Osteocyte (in vitro differentiated cells): ENCODE measurements around the gene SHISA4. TPM values are rescaled to one million over a fixed set of nuclear protein-coding genes. Genes with fewer than 3 reads are reported as not detected.

Source experiments
- DNase-seq: peaks from one replicate; pipeline ENCODE4 v3.0.0; 2021; ENCODE audit warnings: mixed read lengths; ENCODE audit not compliant: unreplicated experiment; ENCODE audit errors: extremely low spot score
- H3K27ac Mint-ChIP-seq: one replicate; pipeline ENCODE4 v1.8.0; 2021; ENCODE audit warnings: mild to moderate bottlenecking, mixed read lengths; ENCODE audit not compliant: unreplicated experiment
- H3K27me3 Mint-ChIP-seq: one replicate; pipeline ENCODE4 v1.8.0; 2021; ENCODE audit warnings: mixed read lengths; ENCODE audit not compliant: unreplicated experiment
- H3K36me3 Mint-ChIP-seq: one replicate; pipeline ENCODE4 v1.8.0; 2021; ENCODE audit warnings: mixed read lengths; ENCODE audit not compliant: unreplicated experiment
- H3K4me1 Mint-ChIP-seq: one replicate; pipeline ENCODE4 v1.8.0; 2021; ENCODE audit warnings: mixed read lengths; ENCODE audit not compliant: unreplicated experiment
- H3K4me3 Mint-ChIP-seq: one replicate; pipeline ENCODE4 v1.8.0; 2021; ENCODE audit warnings: mild to moderate bottlenecking, moderate library complexity, mixed read lengths; ENCODE audit not compliant: unreplicated experiment
- H3K9me3 Mint-ChIP-seq: one replicate; pipeline ENCODE4 v1.8.0; 2021; ENCODE audit warnings: mixed read lengths; ENCODE audit not compliant: unreplicated experiment
- total RNA-seq: library from RNA; stranded (reverse); gene quantifications from 2 replicates; pipeline ENCODE4 v1.2.1, GENCODE V29; 2021
- TF ChIP-seq, protein P1 (sequence below): fragments of 200-600 bp; sonication (generic); IDR thresholded peaks from 2 replicates; pipeline ENCODE4 v1.5.0; 2021; ENCODE audit warnings: antibody characterized with exemption, mild to moderate bottlenecking, moderate library complexity

SHISA4 gene
- total RNA-seq, 1 donor from 2014 or later = 31.4 TPM

DNA sequence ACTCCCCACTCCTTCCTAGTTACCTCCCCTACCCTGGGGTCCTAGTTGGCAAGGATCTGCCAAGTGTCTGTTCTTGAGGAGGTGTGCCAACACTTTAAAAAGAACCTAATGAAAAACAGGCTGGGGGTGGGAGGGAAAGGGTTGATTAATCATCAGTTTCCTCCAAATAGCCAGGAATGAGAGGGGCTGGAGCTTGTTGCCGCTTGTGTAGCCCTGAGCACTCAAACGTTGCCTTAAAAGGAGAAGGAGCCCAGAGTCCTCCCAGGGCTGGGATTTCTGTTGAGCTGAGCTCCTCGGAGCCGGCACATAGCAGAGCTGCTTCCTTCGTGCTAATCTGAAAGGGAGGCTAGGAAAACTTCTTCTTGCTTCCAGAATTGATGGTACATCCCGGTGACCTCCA lies 15.9 kb downstream of the SHISA4 start:
- Mint-ChIP-seq H3K9me3 (no peaks in the 10 kb centered on the region), H3K4me1 (peaks cover 60% of the 10 kb centered on the region), H3K36me3 (peaks cover 9% of the 10 kb centered on the region), H3K27me3 (no peaks in the 10 kb centered on the region), H3K4me3 (peak overlapping the region; percentile 45), H3K27ac (peak overlapping the region; percentile 98)
- TF ChIP-seq, protein P1, sequence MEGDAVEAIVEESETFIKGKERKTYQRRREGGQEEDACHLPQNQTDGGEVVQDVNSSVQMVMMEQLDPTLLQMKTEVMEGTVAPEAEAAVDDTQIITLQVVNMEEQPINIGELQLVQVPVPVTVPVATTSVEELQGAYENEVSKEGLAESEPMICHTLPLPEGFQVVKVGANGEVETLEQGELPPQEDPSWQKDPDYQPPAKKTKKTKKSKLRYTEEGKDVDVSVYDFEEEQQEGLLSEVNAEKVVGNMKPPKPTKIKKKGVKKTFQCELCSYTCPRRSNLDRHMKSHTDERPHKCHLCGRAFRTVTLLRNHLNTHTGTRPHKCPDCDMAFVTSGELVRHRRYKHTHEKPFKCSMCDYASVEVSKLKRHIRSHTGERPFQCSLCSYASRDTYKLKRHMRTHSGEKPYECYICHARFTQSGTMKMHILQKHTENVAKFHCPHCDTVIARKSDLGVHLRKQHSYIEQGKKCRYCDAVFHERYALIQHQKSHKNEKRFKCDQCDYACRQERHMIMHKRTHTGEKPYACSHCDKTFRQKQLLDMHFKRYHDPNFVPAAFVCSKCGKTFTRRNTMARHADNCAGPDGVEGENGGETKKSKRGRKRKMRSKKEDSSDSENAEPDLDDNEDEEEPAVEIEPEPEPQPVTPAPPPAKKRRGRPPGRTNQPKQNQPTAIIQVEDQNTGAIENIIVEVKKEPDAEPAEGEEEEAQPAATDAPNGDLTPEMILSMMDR = no peak
- DNase-seq = no peak

DNA sequence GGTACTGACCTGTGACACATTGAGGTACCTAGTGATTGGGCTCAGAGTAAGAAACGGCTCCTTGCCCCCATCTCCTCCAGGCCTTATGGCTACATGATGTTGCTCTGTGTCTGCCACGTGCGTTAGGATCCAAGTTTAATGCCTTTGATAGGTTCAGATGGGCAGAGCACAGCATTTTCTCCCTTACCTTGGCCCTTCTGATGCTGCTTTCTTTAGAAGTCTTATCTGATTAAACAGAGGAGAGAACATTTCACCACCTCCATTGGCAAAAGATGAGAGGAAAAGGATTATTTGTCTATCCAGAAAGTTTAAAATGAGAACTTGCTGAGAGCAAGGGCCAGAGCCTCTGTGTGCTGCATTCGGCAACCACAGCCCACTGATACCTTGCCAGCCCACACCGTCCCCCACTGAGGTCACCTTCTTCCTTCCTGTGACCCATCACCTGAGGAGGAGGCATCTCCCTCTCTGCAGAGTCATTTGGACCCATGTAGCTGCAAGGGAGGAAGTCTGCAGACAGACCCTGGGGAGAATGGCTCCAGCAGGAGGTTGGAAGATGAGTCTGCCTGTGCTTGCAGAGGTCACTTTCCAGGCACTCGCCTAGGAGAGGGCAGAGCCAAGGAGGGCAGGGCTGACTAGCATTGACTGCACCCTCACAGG lies 16.7 kb downstream of the SHISA4 start:
- H3K36me3 Mint-ChIP-seq = peaks cover 1% of the 10 kb centered on the region
- no peak for DNase-seq
- no peaks in the 10 kb centered on the region for H3K27me3 Mint-ChIP-seq
- no peak overlapping the region for H3K4me3 Mint-ChIP-seq
- TF ChIP-seq, protein P1 = no peak
- H3K4me1 Mint-ChIP-seq = peaks cover 56% of the 10 kb centered on the region
- H3K9me3 Mint-ChIP-seq = no peaks in the 10 kb centered on the region
- H3K27ac Mint-ChIP-seq = peak overlapping the region; percentile 98

DNA sequence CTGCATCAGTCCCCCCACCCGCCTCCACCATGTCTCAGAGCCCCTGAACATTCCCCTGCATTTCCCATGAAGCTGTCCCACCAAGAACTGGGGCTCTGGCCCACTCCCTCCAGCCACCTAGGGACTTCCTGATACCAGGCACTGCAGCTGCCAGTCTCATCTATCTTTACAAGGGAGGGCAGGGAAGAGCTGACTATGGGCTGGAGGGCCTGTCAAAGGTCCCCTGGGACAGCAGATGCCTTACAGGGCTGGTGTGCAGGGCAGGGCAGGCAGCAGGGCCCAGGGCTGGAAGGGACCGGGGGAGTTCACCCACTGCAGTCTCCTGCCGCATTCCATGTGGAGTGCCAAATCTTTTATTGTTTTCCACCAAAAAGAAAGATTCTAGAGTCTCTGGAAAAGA lies 17.6 kb downstream of the SHISA4 start:
- Mint-ChIP-seq H3K36me3 (no peaks in the 10 kb centered on the region), H3K27me3 (no peaks in the 10 kb centered on the region), H3K4me3 (no peak overlapping the region), H3K9me3 (no peaks in the 10 kb centered on the region), H3K4me1 (peaks cover 53% of the 10 kb centered on the region), H3K27ac (peak overlapping the region; percentile 98)
- TF ChIP-seq, protein P1 = no peak
- no peak for DNase-seq

DNA sequence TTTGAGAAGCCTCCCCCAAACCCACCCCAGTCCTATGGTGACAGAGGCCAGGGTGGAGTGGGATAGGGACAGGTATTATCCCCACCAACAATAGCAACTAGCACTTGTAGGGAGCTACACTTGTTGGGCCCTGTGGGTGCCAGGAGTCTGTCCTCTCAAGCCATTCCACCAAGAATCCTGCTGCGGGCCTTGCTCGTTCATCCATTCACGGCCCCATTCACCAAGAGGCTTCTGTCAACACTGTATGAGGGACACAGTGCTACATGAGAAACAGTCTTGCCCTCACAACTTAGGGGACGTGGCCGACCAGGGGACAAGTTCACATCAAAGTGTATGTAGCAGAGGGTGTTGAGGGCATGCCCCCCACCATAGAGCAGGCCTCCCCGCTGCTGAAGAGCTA lies 18.9 kb downstream of the SHISA4 start:
- no peaks in the 10 kb centered on the region for H3K36me3 Mint-ChIP-seq
- no peak for DNase-seq
- H3K9me3 Mint-ChIP-seq = no peaks in the 10 kb centered on the region
- H3K4me1 Mint-ChIP-seq = peaks cover 55% of the 10 kb centered on the region
- TF ChIP-seq, protein P1 = no peak
- H3K4me3 Mint-ChIP-seq = no peak overlapping the region
- peak overlapping the region; percentile 98 for H3K27ac Mint-ChIP-seq
- no peaks in the 10 kb centered on the region for H3K27me3 Mint-ChIP-seq

DNA sequence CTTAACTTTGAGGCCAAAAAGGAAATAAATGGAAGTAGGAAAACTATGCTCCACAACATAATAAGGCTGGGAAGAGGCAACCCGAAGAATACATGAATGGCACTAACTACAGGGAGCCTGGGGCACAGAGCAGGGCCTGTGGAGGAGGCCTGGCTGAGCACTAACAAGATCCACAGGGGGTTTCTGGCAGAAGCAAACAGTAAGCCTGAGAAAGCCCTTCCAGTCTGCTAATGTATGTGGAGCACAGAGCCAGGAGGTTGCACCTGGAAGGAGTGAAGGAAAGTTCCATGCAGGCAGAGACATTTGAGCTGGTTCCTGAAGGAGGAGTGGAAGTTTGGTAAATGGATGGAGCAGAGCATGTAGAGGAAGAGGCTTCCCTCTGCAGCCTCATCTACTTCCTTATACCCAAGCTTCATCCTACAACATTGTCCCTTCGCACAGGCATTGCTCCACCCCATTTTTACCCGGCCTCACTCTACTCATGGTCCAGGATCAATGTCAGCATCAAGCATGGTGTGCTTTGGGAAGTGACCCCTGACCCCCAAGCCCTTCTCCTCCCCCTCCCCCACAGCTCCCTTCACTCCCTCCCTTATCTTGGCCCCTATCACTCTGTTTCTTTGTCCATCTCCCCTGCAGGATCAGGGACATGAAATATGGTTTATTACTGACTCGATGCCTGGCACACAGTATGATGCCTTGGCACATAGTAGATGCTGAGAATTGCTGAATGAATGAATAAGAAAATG lies 23.3 kb downstream of the SHISA4 start:
- H3K4me3 Mint-ChIP-seq = no peak overlapping the region
- TF ChIP-seq, protein P1 = no peak
- peak overlapping the region; percentile 53 for H3K27ac Mint-ChIP-seq
- no peak for DNase-seq
- H3K4me1 Mint-ChIP-seq = peaks cover 40% of the 10 kb centered on the region
- no peaks in the 10 kb centered on the region for H3K36me3 Mint-ChIP-seq
- no peaks in the 10 kb centered on the region for H3K9me3 Mint-ChIP-seq
- H3K27me3 Mint-ChIP-seq = no peaks in the 10 kb centered on the region
